OCI-LY1 (cell line): ENCODE measurements around the gene FILIP1L.

Source experiments
- H2AFZ ChIP-seq: fragments of 200-600 bp; sonication (generic), shearing (Covaris generic); 2 replicates; pipeline ENCODE4 v1.6.0; 2014; ENCODE audit warnings: antibody characterized with exemption, mild to moderate bottlenecking, low read length
- H3F3A ChIP-seq: fragments of 200-600 bp; sonication (generic), shearing (Covaris generic); 2 replicates; pipeline ENCODE4 v1.6.0; 2014; ENCODE audit warnings: mild to moderate bottlenecking, antibody characterized with exemption, low read length, moderate library complexity; ENCODE audit not compliant: insufficient read depth
- H3K27ac ChIP-seq: fragments of 200-600 bp; sonication (generic); 2 replicates; pipeline ENCODE4 v1.5.1; 2014; ENCODE audit warnings: low read length, mixed run types, mild to moderate bottlenecking, low read depth; ENCODE audit not compliant: poor library complexity, severe bottlenecking
- H3K27me3 ChIP-seq: fragments of 200-600 bp; sonication (generic); 2 replicates; pipeline ENCODE4 v1.6.0; 2014; ENCODE audit warnings: antibody characterized with exemption, mild to moderate bottlenecking, low read length, moderate library complexity; ENCODE audit not compliant: insufficient read depth
- H3K36me3 ChIP-seq: fragments of 200-600 bp; sonication (generic); 2 replicates; pipeline ENCODE4 v1.6.1; 2014; ENCODE audit warnings: mild to moderate bottlenecking, antibody characterized with exemption, low read length, moderate library complexity, mixed read lengths; ENCODE audit not compliant: insufficient read depth
- H3K4me1 ChIP-seq: fragments of 200-600 bp; sonication (generic); 2 replicates; pipeline ENCODE4 v1.5.1; 2014; ENCODE audit warnings: mild to moderate bottlenecking, low read length, moderate library complexity; ENCODE audit not compliant: insufficient read depth, severe bottlenecking
- H3K4me2 ChIP-seq: fragments of 200-600 bp; sonication (generic), shearing (Covaris generic); 2 replicates; pipeline ENCODE4 v1.6.1; 2014; ENCODE audit warnings: low read length
- H3K4me3 ChIP-seq: fragments of 200-600 bp; sonication (generic); 2 replicates; pipeline ENCODE4 v1.5.1; 2014; ENCODE audit warnings: low read length, low read depth, mild to moderate bottlenecking, mixed read lengths; ENCODE audit not compliant: poor library complexity, severe bottlenecking
- H3K79me2 ChIP-seq: fragments of 200-600 bp; shearing (Covaris generic); 2 replicates; pipeline ENCODE4 v1.6.1; 2016; ENCODE audit warnings: mixed run types, low read length, mixed read lengths; ENCODE audit not compliant: insufficient read depth
- H3K9ac ChIP-seq: fragments of 200-600 bp; sonication (generic), shearing (Covaris generic); 2 replicates; pipeline ENCODE4 v1.6.1; 2014; ENCODE audit warnings: mild to moderate bottlenecking, low read length, mixed read lengths
- H3K9me2 ChIP-seq: fragments of 200-600 bp; sonication (generic), shearing (Covaris generic); 2 replicates; pipeline ENCODE4 v1.6.1; 2014; ENCODE audit warnings: low read depth, mild to moderate bottlenecking, low read length, mixed read lengths
- H3K9me3 ChIP-seq: fragments of 200-600 bp; shearing (Covaris generic); 2 replicates; pipeline ENCODE4 v1.6.1; 2014; ENCODE audit warnings: low read length, mixed read lengths
- H4K20me1 ChIP-seq: fragments of 200-600 bp; sonication (generic), shearing (Covaris generic); 2 replicates; pipeline ENCODE4 v1.6.0; 2016; ENCODE audit warnings: mild to moderate bottlenecking, low read length; ENCODE audit not compliant: insufficient read depth
- CTCF ChIP-seq: fragments of 200-600 bp; sonication (generic), shearing (Covaris generic); IDR thresholded peaks from 2 replicates; pipeline ENCODE4 v1.5.1; 2017; ENCODE audit warnings: mild to moderate bottlenecking, antibody characterized with exemption, low read length, moderate library complexity, mixed read lengths
- EZH2 ChIP-seq: fragments of 200-600 bp; sonication (generic), shearing (Covaris generic); IDR thresholded peaks from 2 replicates; pipeline ENCODE4 v1.8.0; 2017; ENCODE audit warnings: borderline replicate concordance, mixed run types, mild to moderate bottlenecking, antibody characterized with exemption, low read length, moderate library complexity, mixed read lengths

FILIP1L gene

GRCh38 chr3:100029689-100030088 lies 84.6 kb downstream of the FILIP1L start:
- no peaks in the 10 kb centered on the region for H3K27me3 ChIP-seq
- TF ChIP-seq EZH2 = no peak
- H2AFZ ChIP-seq = no peak overlapping the region
- H3K36me3 ChIP-seq = no peaks in the 10 kb centered on the region
- H4K20me1 ChIP-seq = no peaks in the 10 kb centered on the region
- H3K4me1 ChIP-seq = no peaks in the 10 kb centered on the region
- no peak overlapping the region for H3K4me2 ChIP-seq
- no peaks in the 10 kb centered on the region for H3K9me3 ChIP-seq
- no peak overlapping the region for H3K4me3 ChIP-seq
- no peaks in the 10 kb centered on the region for H3K9me2 ChIP-seq
- H3K79me2 ChIP-seq = no peaks in the 10 kb centered on the region
- H3K9ac ChIP-seq = no peak overlapping the region
- H3K27ac ChIP-seq = no peak overlapping the region
- H3F3A ChIP-seq = no peaks in the 10 kb centered on the region

- no peaks in the 10 kb centered on the region for H3F3A ChIP-seq
- H3K4me3 ChIP-seq = no peak overlapping the region
- TF ChIP-seq EZH2 (no peak), CTCF (no peak)
- H4K20me1 ChIP-seq = no peaks in the 10 kb centered on the region
- no peaks in the 10 kb centered on the region for H3K4me1 ChIP-seq
- no peak overlapping the region for H3K4me2 ChIP-seq
- H3K9me3 ChIP-seq = no peaks in the 10 kb centered on the region
- H2AFZ ChIP-seq = no peak overlapping the region
- no peaks in the 10 kb centered on the region for H3K27me3 ChIP-seq
- no peak overlapping the region for H3K9ac ChIP-seq
- no peak overlapping the region for H3K27ac ChIP-seq
- no peaks in the 10 kb centered on the region for H3K36me3 ChIP-seq
- no peaks in the 10 kb centered on the region for H3K79me2 ChIP-seq
- H3K9me2 ChIP-seq = no peaks in the 10 kb centered on the region
Observed at GRCh38 chr3:100029052-100029451, 85.2 kb downstream of the FILIP1L start.

- Histone ChIP-seq H3K4me1 (peaks cover 5% of the 10 kb centered on the region), H3K79me2 (no peaks in the 10 kb centered on the region), H3K9me3 (no peaks in the 10 kb centered on the region), H3K9me2 (no peaks in the 10 kb centered on the region), H3K27me3 (no peaks in the 10 kb centered on the region), H3K4me3 (no peak overlapping the region), H2AFZ (no peak overlapping the region), H3K36me3 (no peaks in the 10 kb centered on the region), H4K20me1 (no peaks in the 10 kb centered on the region), H3F3A (no peaks in the 10 kb centered on the region), H3K27ac (no peak overlapping the region), H3K4me2 (no peak overlapping the region), H3K9ac (no peak overlapping the region)
- no peak for TF ChIP-seq CTCF
- no peak for TF ChIP-seq EZH2
Observed at GRCh38 chr3:100027321-100027720, 87.0 kb downstream of the FILIP1L start.

GRCh38 chr3:100024520-100025303 lies 89.6 kb downstream of the FILIP1L start:
- Histone ChIP-seq H3K4me2 (no peak overlapping the region), H3F3A (no peaks in the 10 kb centered on the region), H3K79me2 (no peaks in the 10 kb centered on the region), H2AFZ (no peak overlapping the region), H4K20me1 (no peaks in the 10 kb centered on the region), H3K9me2 (no peaks in the 10 kb centered on the region), H3K9ac (no peak overlapping the region), H3K36me3 (no peaks in the 10 kb centered on the region), H3K4me3 (no peak overlapping the region), H3K27ac (no peak overlapping the region), H3K27me3 (no peaks in the 10 kb centered on the region), H3K4me1 (peaks cover 5% of the 10 kb centered on the region), H3K9me3 (no peaks in the 10 kb centered on the region)
- no peak for TF ChIP-seq CTCF
- TF ChIP-seq EZH2 = no peak
